Vagina (tissue), 2 donors: ENCODE results near the gene FKBP11.
A peak's percentile ranks its signal among the peaks of the same experiment; 100 is the strongest.

Experiments used
- POLR2A ChIP-seq, 2 donors: fragments of 450-650 bp; IDR thresholded peaks; one replicate each; pipeline ENCODE4 v1.6.1; 2017; ENCODE audit warnings: antibody characterized with exemption in 2 of 2, mild to moderate bottlenecking in 2 of 2, moderate library complexity in 2 of 2
- TF ChIP-seq, protein P1 (sequence below), 3 experiments: fragments of 450-650 bp in 2 of 3; fragments of 200-600 bp in 1 of 3; sonication (generic) in 1 of 3; IDR thresholded peaks; one replicate each; pipeline ENCODE4 v1.5.1; 2017 to 2019; ENCODE audit warnings: antibody characterized with exemption in 3 of 3, mild to moderate bottlenecking in 2 of 3, moderate library complexity in 2 of 3

DNA sequence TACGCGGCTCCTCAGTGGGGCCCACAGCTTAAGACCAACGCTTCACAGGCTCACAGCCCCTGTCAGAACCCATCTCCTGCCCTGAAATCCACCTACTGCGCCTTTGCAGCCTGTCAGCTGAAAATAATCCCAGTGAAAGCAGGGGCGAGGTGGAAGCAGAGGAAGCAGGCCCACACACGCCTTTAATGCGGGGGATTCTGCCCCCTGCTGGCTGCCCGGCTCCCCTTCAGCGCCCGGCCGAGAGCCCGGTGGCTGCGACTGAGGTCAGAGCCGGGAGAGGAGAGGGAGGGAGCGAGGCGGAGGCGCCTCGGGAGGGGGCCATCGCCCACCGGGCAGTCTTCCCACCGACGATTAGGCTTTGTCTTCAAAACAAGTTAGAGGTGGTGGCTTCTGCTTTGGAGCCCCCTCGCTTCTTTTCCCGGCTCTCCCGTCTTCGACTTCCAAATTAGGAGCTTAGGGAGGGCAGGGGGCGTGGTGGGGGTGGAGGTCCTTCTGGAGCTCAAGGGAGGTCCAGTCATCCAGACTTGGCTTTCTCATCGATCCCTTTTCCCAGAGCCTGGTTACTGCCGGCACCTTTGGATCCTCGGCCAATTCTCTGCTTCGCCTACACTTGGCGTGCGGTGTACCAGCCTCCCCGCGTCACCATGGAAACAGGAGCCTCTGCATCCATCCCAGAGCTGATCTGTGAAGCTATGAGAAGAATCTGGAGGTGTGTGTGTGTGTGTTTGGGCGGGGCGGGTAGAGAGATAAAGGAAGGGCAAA, 34.5 kb downstream of the FKBP11 start:
- TF ChIP-seq, protein P1, sequence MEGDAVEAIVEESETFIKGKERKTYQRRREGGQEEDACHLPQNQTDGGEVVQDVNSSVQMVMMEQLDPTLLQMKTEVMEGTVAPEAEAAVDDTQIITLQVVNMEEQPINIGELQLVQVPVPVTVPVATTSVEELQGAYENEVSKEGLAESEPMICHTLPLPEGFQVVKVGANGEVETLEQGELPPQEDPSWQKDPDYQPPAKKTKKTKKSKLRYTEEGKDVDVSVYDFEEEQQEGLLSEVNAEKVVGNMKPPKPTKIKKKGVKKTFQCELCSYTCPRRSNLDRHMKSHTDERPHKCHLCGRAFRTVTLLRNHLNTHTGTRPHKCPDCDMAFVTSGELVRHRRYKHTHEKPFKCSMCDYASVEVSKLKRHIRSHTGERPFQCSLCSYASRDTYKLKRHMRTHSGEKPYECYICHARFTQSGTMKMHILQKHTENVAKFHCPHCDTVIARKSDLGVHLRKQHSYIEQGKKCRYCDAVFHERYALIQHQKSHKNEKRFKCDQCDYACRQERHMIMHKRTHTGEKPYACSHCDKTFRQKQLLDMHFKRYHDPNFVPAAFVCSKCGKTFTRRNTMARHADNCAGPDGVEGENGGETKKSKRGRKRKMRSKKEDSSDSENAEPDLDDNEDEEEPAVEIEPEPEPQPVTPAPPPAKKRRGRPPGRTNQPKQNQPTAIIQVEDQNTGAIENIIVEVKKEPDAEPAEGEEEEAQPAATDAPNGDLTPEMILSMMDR (IDR thresholded peaks at IDR 0.05) = peak; percentile 77 to 89 (median 86)
- no peak for TF ChIP-seq POLR2A (IDR thresholded peaks at IDR 0.05)
